Keratinocyte (primary cell): ENCODE data around the gene CIDEB.

ENCODE experiments used
- CTCF ChIP-seq, 3 experiments: IDR thresholded peaks in 1 of 3; conservative IDR thresholded peaks in 1 of 3; optimal IDR thresholded peaks in 1 of 3; 2 replicates in 2 of 3; 3 replicates in 1 of 3; pipeline versions ENCODE3 to v1.5.1; 2011; ENCODE audit warnings: low read length in 3 of 3, mild to moderate bottlenecking in 3 of 3, moderate library complexity in 2 of 3, control low read depth in 1 of 3, inconsistent platforms in 1 of 3; ENCODE audit not compliant: insufficient read depth in 2 of 3; ENCODE audit errors: extremely low read depth in 1 of 3
- EZH2 ChIP-seq: IDR thresholded peaks from one replicate; pipeline ENCODE4 v1.6.1; 2012; ENCODE audit warnings: inconsistent platforms, mild to moderate bottlenecking, low read length, moderate library complexity

- no peak for TF ChIP-seq CTCF (optimal IDR thresholded peaks at IDR 0.05 in 1 of 3, IDR thresholded peaks at IDR 0.05 in 1 of 3, conservative IDR thresholded peaks at IDR 0.05 in 1 of 3; ENCODE audit: extremely low read depth in 1 of 3, insufficient read depth in 2 of 3, low read length in 3 of 3)
- no peak for TF ChIP-seq EZH2
Observed at GRCh38 chr14:24311837-24312615, 4.2 kb upstream of the CIDEB start.
